Body of pancreas (tissue), 4 donors: ENCODE measurements around the gene GRAMD1C.

Experiments
- CTCF ChIP-seq, 7 experiments: fragments of 450-650 bp in 4 of 7; fragments of 200-600 bp in 3 of 7; sonication (generic) in 3 of 7; IDR thresholded peaks; one replicate each; pipeline ENCODE4 v1.5.1; 2016 to 2019; ENCODE audit warnings: antibody characterized with exemption in 7 of 7
- POLR2A ChIP-seq, 3 donors: fragments of 450-650 bp; IDR thresholded peaks; one replicate each; pipeline ENCODE4 v1.6.1; 2016; ENCODE audit warnings: antibody characterized with exemption in 3 of 3, mild to moderate bottlenecking in 2 of 3

GRCh38 chr3:113831103-113831355 lies 7.6 kb upstream of the GRAMD1C start:
- no peak for TF ChIP-seq CTCF (IDR thresholded peaks at IDR 0.05)
- TF ChIP-seq POLR2A (IDR thresholded peaks at IDR 0.05): no peak
